OCI-LY3 (cell line): ENCODE data around the gene DNAJB8.
A peak's percentile ranks its signal among the peaks of the same experiment; 100 is the strongest.

Experiments used
- H2AFZ ChIP-seq: fragments of 200-600, 300-600 bp; shearing (Covaris generic); 2 replicates; pipeline ENCODE4 v1.6.0; 2014; ENCODE audit warnings: antibody characterized with exemption, low read depth, low read length
- H3K27ac ChIP-seq: fragments of 200-600, 300-600 bp; sonication (generic); 2 replicates; pipeline ENCODE4 v1.5.1; 2014; ENCODE audit warnings: mild to moderate bottlenecking, low read length, moderate library complexity, mixed read lengths
- H3K27me3 ChIP-seq: fragments of 200-600, 300-600 bp; sonication (generic); 2 replicates; pipeline ENCODE4 v1.6.1; 2014; ENCODE audit warnings: low read depth, low read length, mixed read lengths
- H3K36me3 ChIP-seq: fragments of 200-600, 300-600 bp; sonication (generic); replicated peaks from 2 replicates; pipeline ENCODE3; 2014; ENCODE audit warnings: low read depth, low read length, mixed read lengths
- H3K4me1 ChIP-seq: fragments of 300-600, 200-600 bp; sonication (generic); 2 replicates; pipeline ENCODE4 v1.6.1; 2014; ENCODE audit warnings: low read length, mixed read lengths
- H3K4me2 ChIP-seq: fragments of 200-600, 300-600 bp; sonication (generic); 2 replicates; pipeline ENCODE4 v1.6.1; 2014; ENCODE audit warnings: low read length, mixed read lengths
- H3K4me3 ChIP-seq: fragments of 300-600, 200-600 bp; sonication (generic); 2 replicates; pipeline ENCODE4 v1.5.1; 2014; ENCODE audit warnings: antibody characterized with exemption, mild to moderate bottlenecking, low read length, moderate library complexity
- H3K79me2 ChIP-seq: fragments of 300-600, 200-600 bp; shearing (Covaris generic); 2 replicates; pipeline ENCODE4 v1.6.1; 2014; ENCODE audit warnings: mild to moderate bottlenecking, low read length, mixed read lengths
- H3K9ac ChIP-seq: fragments of 300-600, 200-600 bp; shearing (Covaris generic); 2 replicates; pipeline ENCODE4 v1.6.0; 2014; ENCODE audit warnings: mild to moderate bottlenecking, low read length, moderate library complexity
- H3K9me3 ChIP-seq: fragments of 200-600, 300-600 bp; shearing (Covaris generic); 2 replicates; pipeline ENCODE4 v1.6.1; 2014; ENCODE audit warnings: low read length, mixed read lengths; ENCODE audit not compliant: insufficient read depth
- H4K20me1 ChIP-seq: fragments of 200-600, 300-600 bp; sonication (generic); 2 replicates; pipeline ENCODE4 v1.6.1; 2016; ENCODE audit warnings: low read length, mixed read lengths; ENCODE audit not compliant: insufficient read depth
- EZH2phosphoT487 ChIP-seq: fragments of 200-600 bp; shearing (Covaris generic); IDR thresholded peaks from 2 replicates; pipeline ENCODE4 v1.6.1; 2018; ENCODE audit warnings: antibody characterized with exemption, mixed run types, low read depth
- TF ChIP-seq, protein P1 (sequence below): fragments of 200-600, 300-600 bp; sonication (generic); IDR thresholded peaks from 2 replicates; pipeline ENCODE4 v1.5.1; 2014; ENCODE audit warnings: antibody characterized with exemption, low read length, low read depth

The DNAJB8 gene

DNA sequence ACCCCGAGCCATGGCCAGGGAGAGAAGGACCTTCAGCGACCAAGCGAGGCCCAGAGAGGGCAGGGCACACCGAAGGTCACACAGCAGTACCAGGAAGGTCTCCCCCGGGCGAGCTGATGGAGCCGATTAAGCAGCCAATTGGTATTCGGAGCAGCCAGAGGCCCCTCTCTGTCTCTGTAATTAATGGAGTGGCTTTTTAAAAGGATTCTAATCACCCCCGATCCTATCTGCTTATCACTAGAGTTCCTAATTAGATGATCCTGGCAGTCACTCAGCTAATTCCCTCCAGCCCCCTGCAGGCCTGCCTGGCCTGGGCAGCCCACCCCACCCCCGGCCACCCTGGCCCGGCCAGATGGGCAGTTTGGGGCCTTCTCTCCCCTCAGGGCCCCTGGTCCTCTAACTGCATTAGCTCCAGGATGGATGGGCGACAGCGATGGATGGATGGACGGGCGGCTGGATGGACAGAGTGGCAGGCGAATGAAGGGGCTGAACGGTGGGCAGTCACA is 1.6 kb upstream of the DNAJB8 start:
- no peak overlapping the region for H3K4me3 ChIP-seq
- no peak overlapping the region for H2AFZ ChIP-seq
- no peak for TF ChIP-seq EZH2phosphoT487
- TF ChIP-seq, protein P1, sequence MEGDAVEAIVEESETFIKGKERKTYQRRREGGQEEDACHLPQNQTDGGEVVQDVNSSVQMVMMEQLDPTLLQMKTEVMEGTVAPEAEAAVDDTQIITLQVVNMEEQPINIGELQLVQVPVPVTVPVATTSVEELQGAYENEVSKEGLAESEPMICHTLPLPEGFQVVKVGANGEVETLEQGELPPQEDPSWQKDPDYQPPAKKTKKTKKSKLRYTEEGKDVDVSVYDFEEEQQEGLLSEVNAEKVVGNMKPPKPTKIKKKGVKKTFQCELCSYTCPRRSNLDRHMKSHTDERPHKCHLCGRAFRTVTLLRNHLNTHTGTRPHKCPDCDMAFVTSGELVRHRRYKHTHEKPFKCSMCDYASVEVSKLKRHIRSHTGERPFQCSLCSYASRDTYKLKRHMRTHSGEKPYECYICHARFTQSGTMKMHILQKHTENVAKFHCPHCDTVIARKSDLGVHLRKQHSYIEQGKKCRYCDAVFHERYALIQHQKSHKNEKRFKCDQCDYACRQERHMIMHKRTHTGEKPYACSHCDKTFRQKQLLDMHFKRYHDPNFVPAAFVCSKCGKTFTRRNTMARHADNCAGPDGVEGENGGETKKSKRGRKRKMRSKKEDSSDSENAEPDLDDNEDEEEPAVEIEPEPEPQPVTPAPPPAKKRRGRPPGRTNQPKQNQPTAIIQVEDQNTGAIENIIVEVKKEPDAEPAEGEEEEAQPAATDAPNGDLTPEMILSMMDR: no peak
- H3K9me3 ChIP-seq: no peaks in the 10 kb centered on the region
- peaks cover 23% of the 10 kb centered on the region for H3K27me3 ChIP-seq
- no peaks in the 10 kb centered on the region for H3K36me3 ChIP-seq
- H3K4me1 ChIP-seq: no peaks in the 10 kb centered on the region
- no peaks in the 10 kb centered on the region for H4K20me1 ChIP-seq
- no peaks in the 10 kb centered on the region for H3K79me2 ChIP-seq
- H3K27ac ChIP-seq: no peak overlapping the region
- no peak overlapping the region for H3K4me2 ChIP-seq
- H3K9ac ChIP-seq: no peak overlapping the region

DNA sequence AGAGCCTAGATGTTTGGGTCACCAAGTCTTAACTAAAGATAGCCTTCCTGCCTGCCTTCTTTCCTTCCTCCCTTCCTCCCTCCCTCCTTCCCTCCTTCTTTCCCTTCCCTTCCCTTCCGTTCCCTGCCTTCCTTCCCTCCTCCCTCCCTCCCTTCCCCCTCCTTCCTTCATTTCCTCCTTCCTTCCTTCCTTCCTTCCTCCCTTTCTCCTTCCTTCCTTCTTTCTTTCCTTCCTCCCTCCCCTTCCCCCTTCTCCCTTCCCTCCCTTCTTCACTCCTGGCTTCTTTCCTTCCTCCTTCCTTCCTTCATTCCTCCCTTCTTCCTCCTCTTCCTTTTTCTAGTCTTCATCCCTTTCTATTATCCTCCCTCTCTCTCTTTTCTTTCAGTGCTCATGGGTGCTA is 2.0 kb downstream of the DNAJB8 start:
- Histone ChIP-seq H3K4me2 (no peak overlapping the region), H3K36me3 (no peaks in the 10 kb centered on the region), H3K9ac (no peak overlapping the region), H3K4me1 (no peaks in the 10 kb centered on the region), H4K20me1 (no peaks in the 10 kb centered on the region), H3K9me3 (no peaks in the 10 kb centered on the region), H2AFZ (no peak overlapping the region), H3K27me3 (peaks cover 8% of the 10 kb centered on the region; the same call in 1 of the 2 replicates), H3K27ac (no peak overlapping the region), H3K79me2 (no peaks in the 10 kb centered on the region), H3K4me3 (no peak overlapping the region)
- TF ChIP-seq EZH2phosphoT487: no peak
- TF ChIP-seq, protein P1: no peak

DNA sequence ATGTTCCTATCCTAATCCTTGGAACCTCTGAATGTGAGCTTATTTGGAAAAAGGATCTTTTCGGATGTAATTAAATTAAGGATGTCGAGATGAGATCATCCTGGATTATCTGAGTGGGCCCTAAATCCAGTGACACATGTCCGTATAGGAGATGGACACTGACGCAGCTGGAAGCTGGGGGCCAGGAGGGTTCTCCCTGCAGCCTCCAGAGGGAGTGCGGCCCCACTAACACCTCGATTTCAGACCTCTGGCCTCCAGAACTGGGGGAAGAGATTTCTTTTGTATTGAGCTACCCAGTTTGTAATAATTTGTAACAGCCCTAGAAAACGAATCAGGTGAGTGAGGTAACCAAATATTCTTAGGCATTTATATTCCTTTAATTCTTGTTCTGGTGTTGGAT is 2.5 kb downstream of the DNAJB8 start:
- H3K79me2 ChIP-seq: no peaks in the 10 kb centered on the region
- H3K9ac ChIP-seq: no peak overlapping the region
- no peaks in the 10 kb centered on the region for H3K4me1 ChIP-seq
- no peak overlapping the region for H3K4me3 ChIP-seq
- no peak overlapping the region for H2AFZ ChIP-seq
- H3K27me3 ChIP-seq: peaks cover 8% of the 10 kb centered on the region; the same call in 1 of the 2 replicates
- no peaks in the 10 kb centered on the region for H3K9me3 ChIP-seq
- no peak overlapping the region for H3K4me2 ChIP-seq
- H3K36me3 ChIP-seq: no peaks in the 10 kb centered on the region
- H4K20me1 ChIP-seq: no peaks in the 10 kb centered on the region
- TF ChIP-seq, protein P1: peak; percentile 9; the same call in 1 of the 2 replicates
- no peak for TF ChIP-seq EZH2phosphoT487
- no peak overlapping the region for H3K27ac ChIP-seq

DNA sequence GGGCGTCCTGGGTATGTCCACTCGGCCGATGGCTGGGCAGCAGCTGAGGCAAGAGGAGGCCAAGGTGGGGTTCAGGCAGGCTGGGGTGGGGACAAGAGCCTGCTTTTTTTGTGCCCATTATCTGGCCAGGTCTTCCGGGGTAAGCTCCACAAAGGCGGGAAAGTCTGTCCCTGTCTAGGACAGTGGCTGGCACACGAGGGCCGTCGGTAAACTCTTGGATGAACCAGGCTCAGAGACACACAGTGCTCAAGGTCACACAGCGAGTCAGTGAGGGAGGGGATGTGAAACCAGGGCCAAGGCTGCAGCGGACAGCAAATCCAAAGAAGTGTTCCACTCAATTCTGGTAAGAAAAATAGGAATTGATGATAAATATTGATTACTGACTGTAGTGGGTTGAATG is 2.9 kb downstream of the DNAJB8 start:
- Histone ChIP-seq H3K36me3 (no peaks in the 10 kb centered on the region), H3K4me3 (no peak overlapping the region), H3K27ac (no peak overlapping the region), H3K27me3 (peaks cover 8% of the 10 kb centered on the region; the same call in 1 of the 2 replicates), H3K9ac (no peak overlapping the region), H2AFZ (no peak overlapping the region), H3K9me3 (no peaks in the 10 kb centered on the region), H3K4me1 (no peaks in the 10 kb centered on the region), H4K20me1 (no peaks in the 10 kb centered on the region), H3K4me2 (no peak overlapping the region), H3K79me2 (no peaks in the 10 kb centered on the region)
- TF ChIP-seq EZH2phosphoT487: no peak
- TF ChIP-seq, protein P1: no peak
